ENCODE data around the gene UBE2D2. TPM values are rescaled to one million over a fixed set of nuclear protein-coding genes. Genes with fewer than 3 reads are reported as not detected.
A peak's percentile ranks its signal among the peaks of the same experiment; 100 is the strongest.

Gene UBE2D2
- total RNA-seq, 1 experiment from 2014 or later, result 105 TPM

GRCh38 chr5:139642891-139643871 is 82.0 kb downstream of the UBE2D2 start:
- no peaks in the 10 kb centered on the region for H3K36me3 ChIP-seq (ENCODE audit: insufficient read depth, low read length)
- H3K9ac ChIP-seq (ENCODE audit: low read length), result no peak overlapping the region
- H3K27ac ChIP-seq (ENCODE audit: low read length), result no peak overlapping the region
- DNase-seq, result no peak
- no peaks in the 10 kb centered on the region for H3K9me3 ChIP-seq (ENCODE audit: low read length)
- H3K4me3 ChIP-seq (ENCODE audit: low read length), result no peak overlapping the region
- H3K4me1 ChIP-seq (ENCODE audit: low read length), result peaks cover 22% of the 10 kb centered on the region
- H3K79me2 ChIP-seq (ENCODE audit: low read length), result no peaks in the 10 kb centered on the region
- peaks cover 2% of the 10 kb centered on the region; the same call in 1 of the 2 replicates for H3K27me3 ChIP-seq (ENCODE audit: low read length)
- no peak overlapping the region for H2AFZ ChIP-seq (ENCODE audit: low read length)
- no peaks in the 10 kb centered on the region for H3K9me2 ChIP-seq (replicated peaks; ENCODE audit: insufficient read depth, low read length)
- H4K20me1 ChIP-seq (ENCODE audit: insufficient read depth, low read depth, low read length), result peaks cover 34% of the 10 kb centered on the region
- H3K4me2 ChIP-seq (ENCODE audit: low read depth, low read length, poor library complexity, severe bottlenecking), result no peak overlapping the region

DNA sequence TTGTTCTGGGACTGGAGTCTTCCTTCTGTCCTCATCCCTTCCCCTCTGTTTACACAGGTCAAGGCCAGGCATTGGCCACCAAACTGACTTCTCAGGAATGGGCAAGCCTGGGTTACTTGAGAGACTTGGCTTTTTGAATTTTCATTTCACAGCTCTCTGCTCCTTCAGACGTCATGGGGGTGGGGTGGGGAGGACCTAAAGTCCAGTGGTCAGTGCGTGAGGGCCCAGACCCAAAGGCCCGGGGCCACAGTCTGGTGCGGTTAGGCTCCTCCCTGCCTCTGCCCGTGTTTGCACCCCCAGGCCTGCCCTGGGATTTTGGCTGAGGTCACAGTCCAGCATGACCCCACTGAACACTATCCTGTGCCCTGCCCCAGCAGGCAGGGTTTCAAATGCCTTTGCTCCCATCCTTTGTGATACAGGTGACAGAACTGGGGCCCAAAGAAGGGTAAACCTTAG is 82.9 kb downstream of the UBE2D2 start:
- Histone ChIP-seq H3K36me3 (ENCODE audit: insufficient read depth, low read length) (no peaks in the 10 kb centered on the region), H4K20me1 (ENCODE audit: insufficient read depth, low read depth, low read length) (peaks cover 26% of the 10 kb centered on the region), H3K79me2 (ENCODE audit: low read length) (no peaks in the 10 kb centered on the region), H3K9me2 (replicated peaks; ENCODE audit: insufficient read depth, low read length) (no peaks in the 10 kb centered on the region), H2AFZ (ENCODE audit: low read length) (no peak overlapping the region), H3K9ac (ENCODE audit: low read length) (no peak overlapping the region), H3K9me3 (ENCODE audit: low read length) (no peaks in the 10 kb centered on the region), H3K27ac (ENCODE audit: low read length) (no peak overlapping the region), H3K27me3 (ENCODE audit: low read length) (peaks cover 2% of the 10 kb centered on the region; the same call in 1 of the 2 replicates), H3K4me1 (ENCODE audit: low read length) (peaks cover 21% of the 10 kb centered on the region), H3K4me3 (ENCODE audit: low read length) (no peak overlapping the region), H3K4me2 (ENCODE audit: low read depth, low read length, poor library complexity, severe bottlenecking) (no peak overlapping the region)
- DNase-seq, result no peak

GRCh38 chr5:139644646-139645429 is 83.7 kb downstream of the UBE2D2 start:
- Histone ChIP-seq H3K9me2 (replicated peaks; ENCODE audit: insufficient read depth, low read length) (no peaks in the 10 kb centered on the region), H2AFZ (ENCODE audit: low read length) (no peak overlapping the region), H3K4me2 (ENCODE audit: low read depth, low read length, poor library complexity, severe bottlenecking) (no peak overlapping the region), H3K79me2 (ENCODE audit: low read length) (no peaks in the 10 kb centered on the region), H3K9ac (ENCODE audit: low read length) (no peak overlapping the region), H4K20me1 (ENCODE audit: insufficient read depth, low read depth, low read length) (peaks cover 25% of the 10 kb centered on the region), H3K27me3 (ENCODE audit: low read length) (peaks cover 4% of the 10 kb centered on the region; the same call in 1 of the 2 replicates), H3K4me3 (ENCODE audit: low read length) (no peak overlapping the region), H3K4me1 (ENCODE audit: low read length) (peaks cover 26% of the 10 kb centered on the region), H3K27ac (ENCODE audit: low read length) (no peak overlapping the region), H3K9me3 (ENCODE audit: low read length) (no peaks in the 10 kb centered on the region), H3K36me3 (ENCODE audit: insufficient read depth, low read length) (no peaks in the 10 kb centered on the region)
- DNase-seq, result no peak

DNA sequence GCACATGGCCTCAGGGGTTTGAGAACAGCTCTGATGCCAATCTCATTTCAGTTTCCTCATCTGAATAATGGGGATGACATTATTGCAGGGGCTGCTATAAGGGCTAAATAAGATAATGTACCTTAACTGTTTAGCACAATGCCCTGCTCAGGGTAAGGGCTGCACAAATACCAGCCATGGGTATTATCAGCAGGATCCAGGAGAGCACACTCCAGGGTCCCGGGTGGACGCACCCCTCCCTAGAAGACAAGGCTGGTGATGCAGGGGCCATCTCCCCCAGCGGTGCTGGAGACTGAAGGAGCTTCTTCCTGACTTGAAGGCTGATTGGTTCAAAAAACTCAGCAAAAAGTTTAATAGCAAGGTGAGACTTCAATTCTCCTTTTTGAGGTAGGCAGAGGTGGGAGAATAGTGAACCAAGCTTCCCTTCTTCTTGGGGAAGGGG is 84.3 kb downstream of the UBE2D2 start:
- Histone ChIP-seq H3K4me1 (ENCODE audit: low read length) (peaks cover 32% of the 10 kb centered on the region), H3K27ac (ENCODE audit: low read length) (no peak overlapping the region), H3K9me3 (ENCODE audit: low read length) (no peaks in the 10 kb centered on the region), H3K27me3 (ENCODE audit: low read length) (peaks cover 4% of the 10 kb centered on the region; the same call in 1 of the 2 replicates), H3K36me3 (ENCODE audit: insufficient read depth, low read length) (no peaks in the 10 kb centered on the region), H3K9ac (ENCODE audit: low read length) (no peak overlapping the region), H3K9me2 (replicated peaks; ENCODE audit: insufficient read depth, low read length) (no peaks in the 10 kb centered on the region), H3K79me2 (ENCODE audit: low read length) (no peaks in the 10 kb centered on the region), H2AFZ (ENCODE audit: low read length) (no peak overlapping the region), H3K4me2 (ENCODE audit: low read depth, low read length, poor library complexity, severe bottlenecking) (no peak overlapping the region), H4K20me1 (ENCODE audit: insufficient read depth, low read depth, low read length) (peaks cover 27% of the 10 kb centered on the region; the same call in 1 of the 2 replicates), H3K4me3 (ENCODE audit: low read length) (no peak overlapping the region)
- no peak for DNase-seq

DNA sequence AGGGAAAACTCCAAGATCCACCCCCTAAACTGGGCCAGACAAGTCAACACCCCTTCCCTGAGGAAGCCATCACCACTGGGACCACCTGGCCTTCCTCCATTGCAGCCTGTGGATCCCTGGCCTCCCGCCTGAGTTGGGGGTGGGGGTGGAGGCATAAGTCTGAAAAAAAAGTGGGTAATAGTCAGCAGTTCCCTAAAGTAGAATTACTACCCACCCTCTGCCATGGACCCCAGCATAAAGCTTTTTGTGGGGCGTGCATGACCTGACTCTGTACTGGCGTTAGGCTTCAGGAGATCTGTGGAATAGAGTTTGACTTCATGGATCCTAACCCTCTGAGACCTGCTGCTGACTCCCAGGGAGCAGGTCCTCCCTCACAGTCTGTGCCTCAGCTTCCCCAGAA is 85.0 kb downstream of the UBE2D2 start:
- Histone ChIP-seq H3K9me3 (ENCODE audit: low read length) (no peaks in the 10 kb centered on the region), H2AFZ (ENCODE audit: low read length) (no peak overlapping the region), H3K27me3 (ENCODE audit: low read length) (peaks cover 4% of the 10 kb centered on the region; the same call in 1 of the 2 replicates), H3K4me3 (ENCODE audit: low read length) (no peak overlapping the region), H3K36me3 (ENCODE audit: insufficient read depth, low read length) (no peaks in the 10 kb centered on the region), H3K4me1 (ENCODE audit: low read length) (peaks cover 32% of the 10 kb centered on the region), H3K9ac (ENCODE audit: low read length) (no peak overlapping the region), H3K9me2 (replicated peaks; ENCODE audit: insufficient read depth, low read length) (no peaks in the 10 kb centered on the region), H3K4me2 (ENCODE audit: low read depth, low read length, poor library complexity, severe bottlenecking) (no peak overlapping the region), H3K79me2 (ENCODE audit: low read length) (no peaks in the 10 kb centered on the region), H4K20me1 (ENCODE audit: insufficient read depth, low read depth, low read length) (peaks cover 27% of the 10 kb centered on the region; the same call in 1 of the 2 replicates), H3K27ac (ENCODE audit: low read length) (no peak overlapping the region)
- DNase-seq, result no peak

DNA sequence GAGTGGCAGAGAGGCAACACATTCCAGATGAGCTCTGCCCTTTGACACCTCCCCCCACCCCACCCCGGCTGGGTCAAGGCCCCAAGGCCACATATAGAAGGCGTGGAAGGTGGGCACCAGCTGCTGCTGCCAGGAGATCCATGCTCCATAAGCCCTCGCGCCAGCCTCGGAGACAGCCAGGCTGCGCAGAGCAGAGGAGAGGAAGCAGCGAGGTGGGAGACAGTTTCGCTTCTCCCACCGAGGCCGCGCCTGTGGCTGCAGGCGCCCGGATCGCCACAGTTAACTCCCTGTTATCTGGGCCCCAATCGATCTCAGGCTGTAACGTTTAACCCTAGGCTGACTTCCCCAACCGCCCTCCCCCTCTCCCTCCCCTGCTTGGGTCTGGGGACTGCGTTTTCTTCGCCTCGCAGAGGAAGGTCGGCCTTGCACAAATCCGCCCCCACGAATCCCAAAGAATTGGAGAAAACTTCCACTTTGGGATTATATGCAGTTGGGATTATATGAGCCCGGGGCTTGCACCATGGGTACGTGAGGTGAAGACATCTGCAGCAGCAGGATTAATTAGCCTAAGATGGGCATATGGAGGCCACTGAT is 85.9 kb downstream of the UBE2D2 start:
- Histone ChIP-seq H3K4me2 (ENCODE audit: low read depth, low read length, poor library complexity, severe bottlenecking) (no peak overlapping the region), H2AFZ (ENCODE audit: low read length) (no peak overlapping the region), H3K9me2 (replicated peaks; ENCODE audit: insufficient read depth, low read length) (no peaks in the 10 kb centered on the region), H3K79me2 (ENCODE audit: low read length) (no peaks in the 10 kb centered on the region), H4K20me1 (ENCODE audit: insufficient read depth, low read depth, low read length) (peaks cover 27% of the 10 kb centered on the region; the same call in 1 of the 2 replicates), H3K9me3 (ENCODE audit: low read length) (no peaks in the 10 kb centered on the region), H3K4me3 (ENCODE audit: low read length) (no peak overlapping the region), H3K4me1 (ENCODE audit: low read length) (peaks cover 36% of the 10 kb centered on the region), H3K36me3 (ENCODE audit: insufficient read depth, low read length) (no peaks in the 10 kb centered on the region), H3K9ac (ENCODE audit: low read length) (no peak overlapping the region), H3K27ac (ENCODE audit: low read length) (no peak overlapping the region), H3K27me3 (ENCODE audit: low read length) (peaks cover 4% of the 10 kb centered on the region; the same call in 1 of the 2 replicates)
- DNase-seq, result no peak

- DNase-seq, result no peak
- Histone ChIP-seq H3K36me3 (ENCODE audit: insufficient read depth, low read length) (no peaks in the 10 kb centered on the region), H3K9ac (ENCODE audit: low read length) (no peak overlapping the region), H3K9me3 (ENCODE audit: low read length) (no peaks in the 10 kb centered on the region), H3K9me2 (replicated peaks; ENCODE audit: insufficient read depth, low read length) (no peaks in the 10 kb centered on the region), H3K4me1 (ENCODE audit: low read length) (peaks cover 40% of the 10 kb centered on the region), H3K4me2 (ENCODE audit: low read depth, low read length, poor library complexity, severe bottlenecking) (peak overlapping the region; percentile 83), H4K20me1 (ENCODE audit: insufficient read depth, low read depth, low read length) (peaks cover 31% of the 10 kb centered on the region; the same call in 1 of the 2 replicates), H3K27me3 (ENCODE audit: low read length) (peaks cover 4% of the 10 kb centered on the region; the same call in 1 of the 2 replicates), H3K4me3 (ENCODE audit: low read length) (peak overlapping the region; percentile 76; the same call in 1 of the 2 replicates), H2AFZ (ENCODE audit: low read length) (no peak overlapping the region), H3K27ac (ENCODE audit: low read length) (no peak overlapping the region), H3K79me2 (ENCODE audit: low read length) (no peaks in the 10 kb centered on the region)
Observed at GRCh38 chr5:139647506-139648204, 86.5 kb downstream of the UBE2D2 start.

All from Karpas-422 (cell line).